Stomach (tissue), 4 donors: Measurements from ENCODE around the gene BDNF.

Source experiments
- EP300 ChIP-seq: sonication (generic); formaldehyde crosslinking; IDR thresholded peaks from one replicate; pipeline ENCODE4 v1.6.1; 2017; ENCODE audit warnings: antibody characterized with exemption
- POLR2A ChIP-seq, 4 donors: fragments of 450-650 bp; IDR thresholded peaks; one replicate each; pipeline ENCODE4 v1.6.1; 2016; ENCODE audit warnings: antibody characterized with exemption in 4 of 4, control low read depth in 2 of 4, mild to moderate bottlenecking in 1 of 4, moderate library complexity in 1 of 4
- POLR2AphosphoS5 ChIP-seq, 3 donors: sonication (generic); formaldehyde crosslinking; IDR thresholded peaks; one replicate each; pipeline ENCODE4 v1.6.1; 2016; ENCODE audit warnings: antibody characterized with exemption in 3 of 3
- TF ChIP-seq, protein P1 (sequence below), 7 experiments: fragments of 450-650 bp in 4 of 7; fragments of 200-600 bp in 3 of 7; sonication (generic) in 3 of 7; IDR thresholded peaks; one replicate each; pipeline ENCODE4 v1.5.1; 2016 to 2019; ENCODE audit warnings: antibody characterized with exemption in 7 of 7, control low read depth in 2 of 7, mild to moderate bottlenecking in 1 of 7

DNA sequence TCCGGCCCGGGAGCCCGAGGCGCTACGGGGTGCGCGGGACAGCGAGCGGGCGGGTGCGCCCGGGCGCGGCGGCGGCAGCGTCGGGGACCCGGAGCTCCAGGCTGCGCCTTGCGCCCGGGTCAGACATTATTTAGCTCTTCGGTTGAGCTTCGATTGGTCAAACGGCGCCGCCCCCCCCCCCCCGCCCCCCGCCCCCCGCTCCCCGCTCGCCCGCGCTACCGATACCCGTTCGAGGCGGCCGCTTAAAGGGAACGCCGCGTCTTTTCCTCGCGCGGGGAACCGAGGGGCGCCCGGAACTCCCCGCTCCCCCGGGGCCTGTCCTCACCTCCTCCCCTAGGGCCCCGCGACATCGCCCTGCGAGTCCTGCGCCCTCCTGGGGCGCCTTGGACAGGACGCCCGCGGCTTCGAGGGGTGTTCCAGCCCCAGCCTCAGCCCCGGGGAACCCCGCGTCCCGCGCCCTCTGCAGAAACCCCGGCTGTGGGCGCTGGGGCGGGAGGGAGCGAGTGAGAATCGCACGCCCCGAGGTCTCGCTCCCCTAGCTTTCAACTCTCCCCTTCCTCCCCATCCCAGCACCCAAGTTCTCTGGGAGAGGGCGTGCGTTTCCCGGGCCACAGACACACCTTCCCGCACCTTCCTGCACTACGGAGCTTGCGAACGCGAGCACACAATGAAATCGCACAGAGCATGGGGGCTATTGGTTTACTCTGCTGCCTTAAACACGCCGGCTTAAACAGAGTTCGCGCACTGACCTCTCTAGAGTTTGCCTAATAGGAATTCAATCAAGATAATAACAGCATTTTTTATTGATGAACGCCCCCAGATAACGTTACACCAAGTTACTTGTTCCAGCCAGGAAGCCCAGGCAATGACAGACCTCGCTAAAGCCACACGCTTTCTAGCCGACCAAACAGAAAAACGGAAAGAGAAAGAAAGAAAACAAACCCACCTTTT is at the start of gene BDNF:
- TF ChIP-seq, protein P1, sequence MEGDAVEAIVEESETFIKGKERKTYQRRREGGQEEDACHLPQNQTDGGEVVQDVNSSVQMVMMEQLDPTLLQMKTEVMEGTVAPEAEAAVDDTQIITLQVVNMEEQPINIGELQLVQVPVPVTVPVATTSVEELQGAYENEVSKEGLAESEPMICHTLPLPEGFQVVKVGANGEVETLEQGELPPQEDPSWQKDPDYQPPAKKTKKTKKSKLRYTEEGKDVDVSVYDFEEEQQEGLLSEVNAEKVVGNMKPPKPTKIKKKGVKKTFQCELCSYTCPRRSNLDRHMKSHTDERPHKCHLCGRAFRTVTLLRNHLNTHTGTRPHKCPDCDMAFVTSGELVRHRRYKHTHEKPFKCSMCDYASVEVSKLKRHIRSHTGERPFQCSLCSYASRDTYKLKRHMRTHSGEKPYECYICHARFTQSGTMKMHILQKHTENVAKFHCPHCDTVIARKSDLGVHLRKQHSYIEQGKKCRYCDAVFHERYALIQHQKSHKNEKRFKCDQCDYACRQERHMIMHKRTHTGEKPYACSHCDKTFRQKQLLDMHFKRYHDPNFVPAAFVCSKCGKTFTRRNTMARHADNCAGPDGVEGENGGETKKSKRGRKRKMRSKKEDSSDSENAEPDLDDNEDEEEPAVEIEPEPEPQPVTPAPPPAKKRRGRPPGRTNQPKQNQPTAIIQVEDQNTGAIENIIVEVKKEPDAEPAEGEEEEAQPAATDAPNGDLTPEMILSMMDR (IDR thresholded peaks at IDR 0.05): no peak
- no peak for TF ChIP-seq POLR2A (IDR thresholded peaks at IDR 0.05)
- no peak for TF ChIP-seq POLR2AphosphoS5 (IDR thresholded peaks at IDR 0.05)
- TF ChIP-seq EP300: no peak
